DND-41 (cell line): Measurements from ENCODE around the gene EPB41.

ENCODE experiments used
- ATAC-seq: fragments of 200-7000 bp; cut with Tn5 transposase; 3 replicates; pipeline ENCODE4 v1.9.1; 2021; ENCODE audit warnings: low read depth; ENCODE audit not compliant: insufficient read depth
- DNase-seq: peaks from one replicate; pipeline ENCODE4 v3.0.0-alpha.2; 2020
- H2AFZ ChIP-seq: 2 replicates; pipeline ENCODE4 v1.6.0; 2012; ENCODE audit warnings: low read depth, low read length
- H3K27ac ChIP-seq: 2 replicates; pipeline ENCODE4 v1.5.1; 2012; ENCODE audit warnings: low read length, inconsistent platforms
- H3K27me3 ChIP-seq: fragments of 200-600 bp; sonication (generic); 2 replicates; pipeline ENCODE4 v1.6.0; 2012; ENCODE audit warnings: low read length, mild to moderate bottlenecking, inconsistent platforms; ENCODE audit not compliant: insufficient read depth, poor library complexity
- H3K36me3 ChIP-seq: 2 replicates; pipeline ENCODE4 v1.5.1; 2012; ENCODE audit warnings: low read length, inconsistent platforms; ENCODE audit not compliant: insufficient read depth
- H3K4me1 ChIP-seq: 2 replicates; pipeline ENCODE4 v1.5.1; 2012; ENCODE audit warnings: mild to moderate bottlenecking, low read length; ENCODE audit not compliant: insufficient read depth
- H3K4me2 ChIP-seq: 2 replicates; pipeline ENCODE4 v1.6.0; 2012; ENCODE audit warnings: mild to moderate bottlenecking, moderate library complexity, low read length, inconsistent platforms; ENCODE audit not compliant: insufficient read depth
- H3K4me3 ChIP-seq, 2 experiments: fragments of 200-600 bp in 1 of 2; shearing (Covaris generic) in 1 of 2; 2 replicates each; pipeline ENCODE4 v1.5.1; 2012 to 2016; ENCODE audit warnings: inconsistent platforms in 2 of 2, low read length in 2 of 2, mild to moderate bottlenecking in 2 of 2, low read depth in 1 of 2, moderate library complexity in 1 of 2
- H3K79me2 ChIP-seq: 2 replicates; pipeline ENCODE4 v1.6.0; 2012; ENCODE audit warnings: low read length, inconsistent platforms; ENCODE audit not compliant: insufficient read depth
- H3K9ac ChIP-seq: 2 replicates; pipeline ENCODE4 v1.6.0; 2012; ENCODE audit warnings: low read depth, mild to moderate bottlenecking, inconsistent platforms, low read length, moderate library complexity
- H3K9me3 ChIP-seq: 2 replicates; pipeline ENCODE4 v1.5.1; 2012; ENCODE audit warnings: low read length, moderate library complexity, mild to moderate bottlenecking, inconsistent platforms; ENCODE audit not compliant: insufficient read depth, severe bottlenecking
- H4K20me1 ChIP-seq: 2 replicates; pipeline ENCODE4 v1.6.0; 2012; ENCODE audit warnings: low read length; ENCODE audit not compliant: insufficient read depth
- CTCF ChIP-seq: IDR thresholded peaks from 2 replicates; pipeline ENCODE4 v1.5.1; 2012; ENCODE audit warnings: borderline replicate concordance, low read length, moderate library complexity, mild to moderate bottlenecking; ENCODE audit not compliant: poor library complexity, severe bottlenecking; ENCODE audit errors: extremely low read depth
- EZH2 ChIP-seq: IDR thresholded peaks from 3 replicates; pipeline ENCODE4 v1.6.1; 2012; ENCODE audit warnings: borderline replicate concordance, low read depth, mild to moderate bottlenecking, moderate library complexity, low read length, inconsistent platforms; ENCODE audit not compliant: severe bottlenecking

Gene EPB41

DNA sequence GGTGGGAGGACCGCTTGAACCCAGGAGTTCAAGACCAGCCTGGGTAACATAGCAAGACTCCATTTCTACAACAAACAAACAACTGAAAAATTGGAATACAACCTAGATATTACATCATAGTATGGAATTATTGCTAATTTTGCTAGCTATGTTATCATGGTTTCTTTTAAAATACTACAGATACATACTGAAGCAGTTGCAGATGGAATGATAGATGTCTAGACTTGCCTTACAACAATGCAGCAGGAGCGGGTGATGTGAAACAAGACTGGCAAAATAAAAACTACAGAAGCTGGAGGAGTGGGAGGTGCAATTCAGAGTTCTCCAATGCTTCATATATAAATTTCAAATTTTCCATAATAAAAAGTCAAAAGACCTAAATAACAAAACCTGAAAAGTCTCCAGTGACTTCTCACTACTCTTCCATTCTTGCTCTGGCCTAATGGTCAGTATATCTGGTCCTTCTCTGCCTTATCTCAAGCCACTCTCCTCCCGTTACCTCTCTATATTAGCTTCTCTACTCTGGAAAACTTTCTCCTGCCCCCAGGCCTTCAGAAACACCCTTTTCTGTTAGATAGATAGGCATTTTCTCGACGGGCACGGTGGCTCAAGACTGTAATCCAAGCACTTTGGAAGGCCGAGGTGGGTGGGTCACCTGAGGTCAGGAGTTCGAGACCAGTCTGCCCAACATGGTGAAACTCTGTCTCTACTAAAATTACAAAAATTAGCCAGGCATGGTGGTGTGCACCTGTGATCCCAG lies 237.9 kb downstream of the EPB41 start:
- H3K4me1 ChIP-seq, result no peaks in the 10 kb centered on the region
- H3K4me3 ChIP-seq, result no peak overlapping the region
- peaks cover 17% of the 10 kb centered on the region for H3K79me2 ChIP-seq
- no peak overlapping the region for H3K9ac ChIP-seq
- H3K36me3 ChIP-seq, result peaks cover 98% of the 10 kb centered on the region
- H2AFZ ChIP-seq, result no peak overlapping the region
- no peak overlapping the region for H3K27ac ChIP-seq
- peaks cover 28% of the 10 kb centered on the region for H4K20me1 ChIP-seq
- no peaks in the 10 kb centered on the region for H3K27me3 ChIP-seq
- DNase-seq (no peak), ATAC-seq (no peak)
- no peak overlapping the region for H3K4me2 ChIP-seq
- H3K9me3 ChIP-seq, result no peaks in the 10 kb centered on the region
- TF ChIP-seq EZH2 (no peak), CTCF (no peak)

DNA sequence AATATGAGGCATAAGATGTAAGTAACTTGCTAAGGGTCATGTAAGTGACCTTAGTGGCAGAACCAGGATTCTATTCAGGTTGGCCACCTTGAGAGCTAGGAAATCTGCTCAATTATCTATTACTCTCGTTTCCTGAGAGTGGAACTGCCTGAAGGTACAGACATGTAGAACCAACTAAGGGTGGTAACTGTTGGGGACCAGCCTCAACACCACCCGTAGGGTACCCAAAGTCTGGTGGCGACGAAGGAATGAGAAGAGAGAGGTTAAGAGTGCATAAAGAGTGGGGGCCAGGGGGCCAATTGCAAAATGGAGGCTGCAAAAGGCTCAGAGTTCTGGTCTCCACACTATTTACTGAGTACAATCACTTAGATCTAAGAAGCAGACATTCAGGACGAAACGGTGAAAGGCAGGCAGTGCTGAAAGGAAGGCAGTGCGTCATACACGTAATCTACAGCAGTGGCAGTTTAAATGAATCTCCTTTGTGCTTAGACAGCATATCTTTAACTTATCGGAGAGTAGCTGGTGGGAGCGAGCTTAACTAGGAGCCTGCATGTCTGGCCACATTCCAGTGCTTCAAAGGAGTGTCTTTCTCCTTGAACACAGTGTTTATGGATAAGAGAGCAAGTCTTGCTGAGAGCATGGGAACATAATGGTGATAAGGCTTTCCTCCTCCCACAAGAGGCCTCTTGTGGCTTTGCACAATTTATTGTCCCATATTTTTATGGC lies 242.3 kb downstream of the EPB41 start:
- no peak overlapping the region for H3K4me2 ChIP-seq
- peaks cover 42% of the 10 kb centered on the region for H4K20me1 ChIP-seq
- no peak overlapping the region for H3K9ac ChIP-seq
- ATAC-seq (no peak), DNase-seq (no peak)
- no peak overlapping the region for H2AFZ ChIP-seq
- H3K4me3 ChIP-seq, result no peak overlapping the region
- no peak overlapping the region for H3K27ac ChIP-seq
- peaks cover 59% of the 10 kb centered on the region for H3K79me2 ChIP-seq
- no peaks in the 10 kb centered on the region for H3K9me3 ChIP-seq
- peaks cover 96% of the 10 kb centered on the region for H3K36me3 ChIP-seq
- H3K27me3 ChIP-seq, result no peaks in the 10 kb centered on the region
- H3K4me1 ChIP-seq, result no peaks in the 10 kb centered on the region
- TF ChIP-seq CTCF, result no peak
- TF ChIP-seq EZH2, result no peak

- H3K4me2 ChIP-seq, result no peak overlapping the region
These were observed 242.9 kb downstream of the EPB41 start for GRCh38 chr1:29157269-29157601.

More at GRCh38 chr1:29157269-29157601, 242.9 kb downstream of the EPB41 start:
- no peak overlapping the region for H2AFZ ChIP-seq
- H3K4me3 ChIP-seq, result no peak overlapping the region
- no peaks in the 10 kb centered on the region for H3K4me1 ChIP-seq
- ATAC-seq (no peak), DNase-seq (no peak)
- no peaks in the 10 kb centered on the region for H3K9me3 ChIP-seq
- peaks cover 64% of the 10 kb centered on the region for H3K79me2 ChIP-seq
- TF ChIP-seq EZH2, result no peak
- TF ChIP-seq CTCF, result no peak
- no peaks in the 10 kb centered on the region for H3K27me3 ChIP-seq
- no peak overlapping the region for H3K27ac ChIP-seq
- peaks cover 44% of the 10 kb centered on the region for H4K20me1 ChIP-seq
- H3K36me3 ChIP-seq, result peaks cover 96% of the 10 kb centered on the region
- H3K9ac ChIP-seq, result no peak overlapping the region
